ENCODE results near the gene GYS1.
A peak's percentile ranks its signal among the peaks of the same experiment; 100 is the strongest.

The GYS1 gene

GRCh38 chr19:49020931-49021895 lies 28.1 kb upstream of the GYS1 start (continued):
- TF ChIP-seq ZBTB17 (tag by site-specific recombination; IDR thresholded peaks at IDR 0.05) (peak; percentile 63), KLF1 (tag by site-specific recombination; IDR thresholded peaks at IDR 0.05) (peak; percentile 79), GLIS2 (tag by site-specific recombination; IDR thresholded peaks at IDR 0.05) (no peak), ZNF791 (tag by site-specific recombination; IDR thresholded peaks at IDR 0.05) (peak; percentile 74; the same call in 1 of the 2 replicates), ZNF366 (tag by site-specific recombination; conservative IDR thresholded peaks at IDR 0.05) (peak; percentile 88), SP7 (tag by site-specific recombination; IDR thresholded peaks at IDR 0.05) (peak; percentile 84), ZNF19 (tag by site-specific recombination; IDR thresholded peaks at IDR 0.05; ENCODE audit: low read depth) (no peak), CTCF (tag by site-specific recombination; IDR thresholded peaks at IDR 0.05) (no peak), ZBTB20 (tag by site-specific recombination; IDR thresholded peaks at IDR 0.05) (peak; percentile 57), ZNF600 (tag by site-specific recombination; IDR thresholded peaks at IDR 0.05) (peak; percentile 89), ELK4 (IDR thresholded peaks at IDR 0.05; ENCODE audit: borderline replicate concordance, low read depth, low read length) (no peak), YY2 (tag by site-specific recombination; IDR thresholded peaks at IDR 0.05) (peak; percentile 42; the same call in 1 of the 2 replicates), SETDB1 (IDR thresholded peaks at IDR 0.05; ENCODE audit: insufficient read length, low read length) (no peak), ZBTB21 (tag by site-specific recombination; IDR thresholded peaks at IDR 0.05) (peak; percentile 59; the same call in 1 of the 2 replicates), SP2 (tag by site-specific recombination; IDR thresholded peaks at IDR 0.05) (peak; percentile 34; the same call in 1 of the 2 replicates), ZNF777 (tag by site-specific recombination; IDR thresholded peaks at IDR 0.05; ENCODE audit: borderline replicate concordance) (peak; percentile 60; the same call in 1 of the 2 replicates), ZNF37A (tag by site-specific recombination; IDR thresholded peaks at IDR 0.05) (no peak), KLF16 (tag by site-specific recombination; IDR thresholded peaks at IDR 0.05) (peak; percentile 37; the same call in 1 of the 2 replicates), SP3 (tag by site-specific recombination; IDR thresholded peaks at IDR 0.05) (peak; percentile 45), ZNF239 (tag by site-specific recombination; IDR thresholded peaks at IDR 0.05) (no peak)

- Histone ChIP-seq H3K4me3 (ENCODE audit: low read depth, low read length) (no peak overlapping the region), H3K36me3 (ENCODE audit: control insufficient read depth in 2 of 2, insufficient read depth in 1 of 2, low read length in 2 of 2) (peaks cover 3 to 11% of the 10 kb centered on the region in 2 experiments; a peak in 2 of 3 replicates), H3K4me1 (ENCODE audit: control insufficient read depth, insufficient read depth, low read length) (peaks cover 8% of the 10 kb centered on the region), H3K27ac (ENCODE audit: extremely low read depth, low read depth, low read length) (no peak overlapping the region), H3K9me3 (ENCODE audit: control insufficient read depth, insufficient read depth, low read depth, low read length) (no peaks in the 10 kb centered on the region)
- POLR2A ChIA-PET, result interaction anchor here (1.0 to 3.4 kb wide), 2 partner anchors 27 to 53 kb away, joined by 6 to 20 read pairs; partner anchors contain the start of genes GYS1 and RUVBL2
- no peak for TF ChIP-seq ZNF473 (tag by site-specific recombination; IDR thresholded peaks at IDR 0.05)
- no peak for TF ChIP-seq ZNF202 (tag by site-specific recombination; IDR thresholded peaks at IDR 0.05; ENCODE audit: borderline replicate concordance)
- TF ChIP-seq ZNF211 (tag by site-specific recombination; IDR thresholded peaks at IDR 0.05; ENCODE audit: low read depth), result no peak
- TF ChIP-seq SP7 (tag by site-specific recombination; IDR thresholded peaks at IDR 0.05), result no peak
- no peak for TF ChIP-seq ZNF639 (tag by site-specific recombination; IDR thresholded peaks at IDR 0.05)
- TF ChIP-seq ZBTB6 (tag by site-specific recombination; IDR thresholded peaks at IDR 0.05), result 0 out of 2 replicates have a peak, but pooled peaks have one; percentile 31
- peak; percentile 15; the same call in 1 of the 2 replicates for TF ChIP-seq KLF16 (tag by site-specific recombination; IDR thresholded peaks at IDR 0.05)
- no peak for TF ChIP-seq FEZF1 (tag by site-specific recombination; IDR thresholded peaks at IDR 0.05)
- CTCF ChIA-PET, result interaction anchor here (0.7 to 3.1 kb wide), 8 partner anchors 12 to 50 kb away, joined by 4 to 26 read pairs (median 7); partner anchors contain the start of genes GYS1 and RUVBL2
These were observed 27.2 kb upstream of the GYS1 start for GRCh38 chr19:49020342-49020741.

Data from HEK293 (cell line).